CD4-positive, alpha-beta T cell treated with Interleukin-15 for 1 hour (primary cell): ENCODE results near the gene CRABP2.

ENCODE experiments used
- DNase-seq: peaks from one replicate; pipeline ENCODE4 v3.0.0-alpha.2; 2020

Gene CRABP2

DNA sequence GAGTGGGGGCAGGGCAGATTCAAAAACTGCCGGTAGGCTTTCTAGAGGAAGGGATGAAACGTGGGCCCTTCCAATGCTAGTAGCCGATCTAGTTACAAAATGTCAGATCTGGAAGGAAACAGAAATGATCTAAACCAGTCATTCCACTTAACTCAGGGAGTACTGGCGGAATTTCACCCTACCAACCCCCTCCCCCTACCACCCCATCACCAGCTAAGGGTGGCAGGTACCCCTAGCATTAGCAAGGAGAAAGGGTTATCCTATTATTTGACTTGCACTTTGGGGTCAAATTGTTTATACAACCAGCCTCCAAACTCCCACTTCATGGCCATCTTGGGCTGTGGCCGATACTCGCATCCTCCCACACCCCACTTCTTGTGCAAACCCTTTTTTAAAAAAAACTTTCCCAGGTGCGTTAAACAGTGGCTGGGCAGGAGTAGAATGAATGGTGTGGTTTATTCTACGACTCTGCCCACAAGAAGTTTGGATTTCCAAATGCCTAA is 36.1 kb upstream of the CRABP2 start:
- no peak for DNase-seq

DNA sequence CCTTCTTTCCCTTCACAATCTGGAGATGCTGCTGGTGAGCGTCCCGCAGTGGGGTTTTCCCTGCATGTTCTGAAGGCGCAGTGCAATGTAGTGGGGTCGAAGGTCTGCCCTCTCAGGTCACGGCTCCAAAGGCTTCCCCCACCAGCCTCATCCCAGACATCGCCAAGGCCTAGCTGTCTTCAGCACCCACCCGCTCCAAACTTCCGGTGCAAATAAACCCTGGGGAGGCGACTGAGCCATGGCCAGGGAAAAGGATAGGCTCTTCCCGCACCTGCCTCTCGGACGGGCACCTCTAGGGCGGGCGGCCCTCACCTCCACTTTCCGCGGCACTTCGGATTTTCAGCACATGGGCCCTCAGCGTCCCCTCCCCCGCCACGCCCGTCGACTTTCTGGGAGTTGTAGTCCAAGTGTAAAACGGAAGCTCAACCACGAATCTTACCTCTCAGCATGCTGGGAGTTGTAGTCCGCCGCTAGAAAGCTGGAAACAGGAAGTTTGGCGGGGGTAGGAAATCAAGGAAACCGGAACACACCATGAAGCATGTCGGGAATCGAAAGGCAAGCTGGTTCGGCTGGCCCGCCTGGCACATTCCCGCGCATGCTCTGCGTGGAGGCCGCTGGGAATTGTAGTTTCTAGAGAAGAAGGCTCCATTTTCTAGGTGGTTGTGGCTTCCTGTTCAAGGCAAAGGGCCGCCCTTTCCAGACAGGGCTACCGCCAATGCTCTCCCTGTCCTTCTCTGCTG is 35.5 kb upstream of the CRABP2 start, which contains the start of gene MRPL24:
Gene MRPL24, minus strand, starts transcription at position 348 of the 740 bp plus-strand sequence. CDS start 2,384 bp downstream, outside the sequence.
- DNase-seq = peak; percentile 99

DNA sequence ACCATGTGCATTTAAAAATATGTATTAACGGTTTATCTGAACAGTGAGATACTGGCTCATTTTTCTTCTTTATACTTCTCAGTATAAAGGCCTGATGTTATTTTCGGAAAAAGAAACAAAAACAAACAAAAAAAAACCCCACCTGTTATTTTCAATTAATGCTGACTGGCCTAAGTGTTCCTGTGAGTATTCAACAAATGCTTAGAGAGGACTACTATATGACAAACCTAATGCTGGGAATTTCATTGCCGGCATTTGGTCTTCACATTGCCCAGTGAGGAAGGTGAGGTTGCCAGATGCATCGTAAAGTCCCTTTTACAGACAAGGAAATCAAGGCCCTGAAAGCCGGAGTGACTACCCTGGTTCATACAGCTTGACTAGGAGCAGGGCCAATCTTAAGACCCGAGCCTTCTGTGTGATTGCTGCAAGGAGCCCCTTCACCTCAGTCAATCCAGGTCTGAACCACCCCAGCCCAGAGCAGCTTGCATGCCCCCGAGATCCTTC is 34.9 kb upstream of the CRABP2 start:
- DNase-seq = no peak

DNA sequence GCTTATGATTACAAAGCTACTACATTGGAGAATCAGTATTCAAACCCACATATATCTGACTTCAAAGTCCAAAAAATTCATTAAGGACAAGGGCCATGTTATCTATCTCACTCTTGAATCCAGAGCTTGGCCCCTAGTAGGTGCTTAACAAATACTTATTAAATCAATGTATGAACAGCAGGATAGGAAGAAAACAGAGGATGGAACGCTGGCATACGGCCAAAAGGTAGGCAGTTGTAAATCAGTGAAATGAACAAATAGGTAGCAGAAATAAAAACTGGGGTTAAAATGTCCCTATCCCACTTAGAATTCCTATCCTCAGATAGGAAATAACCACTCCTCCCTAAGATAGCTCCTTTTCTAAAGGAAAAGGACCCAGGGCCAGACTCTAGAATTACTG is 33.5 kb upstream of the CRABP2 start:
- DNase-seq = no peak

DNA sequence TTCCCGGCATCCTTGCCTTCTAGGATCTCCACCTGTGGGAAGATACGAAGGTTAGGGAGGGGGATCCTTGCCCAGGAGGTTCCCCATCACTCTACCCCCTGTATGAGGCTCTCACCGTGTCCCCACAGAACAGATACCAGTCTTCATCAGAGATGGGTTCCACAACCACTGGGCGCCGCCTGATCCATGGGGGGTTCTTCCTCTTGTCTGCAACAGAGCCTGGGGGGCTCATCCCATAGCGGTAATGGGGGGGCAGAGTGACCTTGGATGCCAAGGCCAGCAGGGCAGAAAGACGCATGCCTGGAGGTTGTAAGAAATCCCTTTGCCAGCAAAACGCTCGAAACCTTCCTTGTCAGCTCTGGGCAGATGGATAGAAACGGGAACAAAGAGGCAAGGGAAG is 33.0 kb upstream of the CRABP2 start:
- DNase-seq = no peak

DNA sequence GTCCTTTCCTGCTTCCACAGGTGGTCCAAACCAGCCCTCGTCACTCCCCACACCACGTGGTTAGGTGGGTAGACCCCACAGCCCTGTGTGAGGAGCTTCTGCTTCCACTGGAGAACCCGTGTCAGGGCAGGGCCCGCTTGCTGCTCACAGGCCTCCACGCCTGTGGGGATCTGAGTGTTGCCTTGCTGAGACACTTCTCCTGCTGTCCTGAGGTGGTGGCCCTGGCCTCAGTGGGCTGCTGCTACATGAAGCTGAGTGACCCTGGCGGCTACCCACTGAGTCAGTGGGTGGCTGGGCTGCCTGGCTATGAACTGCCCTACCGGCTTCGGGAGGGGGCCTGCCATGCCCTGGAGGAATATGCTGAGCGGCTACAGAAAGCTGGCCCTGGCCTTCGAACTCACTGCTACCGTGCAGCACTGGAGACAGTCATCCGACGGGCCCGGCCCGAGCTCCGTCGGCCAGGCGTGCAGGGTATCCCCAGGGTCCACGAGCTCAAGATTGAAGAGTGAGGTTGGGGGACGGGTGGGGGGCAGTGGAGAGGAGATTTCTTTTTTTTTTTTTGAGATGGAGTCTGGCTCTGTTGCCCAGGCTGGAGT is 28.7 kb upstream of the CRABP2 start:
- no peak for DNase-seq

DNA sequence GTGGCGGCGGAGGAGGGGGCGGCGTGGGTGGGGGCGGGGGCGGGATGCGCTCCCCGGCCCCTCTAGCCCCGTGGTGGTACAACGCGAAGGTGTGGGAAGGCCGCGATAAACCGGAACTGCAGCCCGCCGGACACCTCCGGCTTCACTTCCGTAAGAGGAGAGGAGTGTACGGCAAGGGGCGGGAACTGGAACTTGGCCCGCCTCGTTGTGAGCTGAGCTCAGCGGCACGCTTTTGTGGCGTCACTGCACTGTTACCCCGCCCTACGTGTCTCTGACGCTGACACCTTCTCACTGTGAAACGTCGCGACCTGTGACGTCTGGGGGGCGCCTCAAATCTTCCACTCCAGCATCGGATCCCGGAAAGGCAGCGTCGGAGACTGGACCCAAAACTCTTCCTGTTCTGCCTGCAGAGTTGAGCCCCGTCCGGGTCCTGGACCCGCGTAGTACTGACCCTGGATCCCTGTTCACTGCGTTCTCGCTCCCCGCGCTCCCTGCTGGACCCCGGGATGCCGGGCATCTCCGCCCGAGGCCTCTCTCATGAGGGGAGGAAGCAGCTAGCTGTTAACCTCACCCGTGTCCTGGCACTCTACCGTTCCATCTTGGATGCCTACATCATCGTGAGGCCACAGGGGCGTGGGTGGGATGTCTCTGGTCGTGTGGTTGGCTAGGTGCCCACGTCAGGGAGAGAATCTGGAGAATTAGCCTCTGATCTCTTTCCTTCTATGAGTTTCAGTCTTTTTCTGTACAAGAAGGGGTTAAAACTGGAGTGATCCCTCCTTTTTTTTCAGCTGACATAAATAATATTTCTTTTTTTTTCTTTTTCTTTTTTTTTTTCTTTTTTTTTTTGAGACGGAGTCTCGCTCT is 23.4 kb upstream of the CRABP2 start, which contains the start of gene ISG20L2:
Gene ISG20L2, minus strand, starts transcription at position 168 of the 864 bp plus-strand sequence. CDS start 1,114 bp downstream, outside the sequence.
- DNase-seq = peak; percentile 97

DNA sequence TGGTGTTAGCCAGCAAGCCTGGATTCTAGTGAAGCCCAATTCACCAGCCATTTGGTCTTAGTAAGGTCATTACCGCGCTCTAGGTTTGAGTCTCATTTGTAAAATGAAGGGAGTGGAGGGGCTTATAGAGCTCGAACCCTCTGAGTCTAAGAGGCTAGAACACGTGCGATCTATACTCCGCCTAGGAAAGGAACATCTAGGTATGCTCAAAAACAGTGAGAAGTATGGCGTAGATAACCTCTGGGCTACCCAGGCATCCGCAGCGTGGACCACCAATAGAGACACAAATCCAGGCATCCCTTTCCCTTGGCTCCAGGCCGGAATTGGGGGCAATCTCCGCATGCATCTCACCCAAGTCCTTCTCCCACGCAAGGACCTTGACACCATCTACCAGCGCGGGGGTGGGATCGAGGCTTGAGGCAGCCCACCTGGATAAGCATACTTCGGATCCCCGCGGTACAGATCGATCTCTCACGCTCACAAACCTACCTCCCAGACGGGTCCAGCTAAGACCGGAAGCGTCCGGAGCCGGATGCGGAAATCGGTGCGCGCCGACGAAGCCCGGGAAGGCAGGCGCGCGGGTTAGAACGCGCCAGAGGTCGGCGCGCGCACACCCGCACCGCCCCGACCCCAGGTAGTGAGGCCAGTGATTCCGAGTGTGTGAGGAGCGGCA is 22.7 kb upstream of the CRABP2 start, which contains the start of gene METTL25B:
Gene METTL25B, plus strand, starts transcription at position 544 of the 673 bp plus-strand sequence. CDS start 636 bp downstream, outside the sequence.
- no peak for DNase-seq

DNA sequence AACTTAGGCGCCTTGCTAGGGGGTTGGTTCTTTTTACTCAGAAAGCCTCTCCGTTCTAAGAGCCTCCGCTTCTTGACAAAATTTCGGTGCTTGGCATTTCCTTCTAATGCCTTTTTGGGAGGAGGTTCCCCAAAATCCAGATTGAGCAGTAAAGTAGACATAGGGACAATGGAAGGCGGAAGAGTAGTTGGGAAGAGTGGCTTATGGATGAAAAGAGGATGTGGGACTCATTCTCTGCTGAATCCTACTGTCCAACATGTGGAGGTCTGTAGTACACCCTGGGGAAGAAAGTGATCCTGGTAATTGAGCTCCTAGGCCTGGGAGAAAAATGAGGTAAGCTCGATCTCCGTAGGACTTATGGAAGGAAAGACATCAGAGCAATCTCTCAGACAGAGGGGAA is 22.1 kb upstream of the CRABP2 start:
- DNase-seq = no peak

DNA sequence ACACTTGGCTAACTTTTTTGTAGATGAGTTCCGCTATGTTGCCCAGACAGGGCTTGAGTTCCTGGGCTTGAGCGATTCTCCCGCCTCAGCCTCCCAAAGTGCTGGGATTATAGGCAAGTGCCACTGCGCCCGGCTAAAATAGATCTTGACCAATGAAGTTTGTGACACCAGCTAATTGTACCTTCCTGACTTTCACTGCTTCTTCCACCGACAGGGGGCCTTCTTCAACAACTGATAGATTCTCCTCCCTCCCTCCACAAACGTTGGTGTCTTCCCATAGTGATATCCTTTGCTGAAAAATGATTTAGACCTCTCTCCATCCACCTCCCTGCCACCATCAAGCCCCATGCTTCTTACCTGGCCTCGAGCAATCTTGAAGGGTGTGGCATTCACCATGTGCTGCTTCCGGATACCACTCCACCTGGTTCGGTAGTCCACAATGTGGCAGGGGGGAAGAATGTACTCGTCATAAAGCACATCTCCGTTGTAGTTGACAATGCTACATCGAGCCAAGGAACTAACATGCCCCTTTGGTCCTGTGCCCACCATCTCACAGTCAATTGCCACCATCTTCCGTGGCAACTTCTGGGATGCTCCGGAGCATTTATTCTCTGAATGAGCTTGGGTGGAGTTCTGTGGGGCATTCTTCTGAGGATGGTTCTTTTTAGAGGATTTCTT is 21.3 kb upstream of the CRABP2 start:
- DNase-seq = peak; percentile 34

DNA sequence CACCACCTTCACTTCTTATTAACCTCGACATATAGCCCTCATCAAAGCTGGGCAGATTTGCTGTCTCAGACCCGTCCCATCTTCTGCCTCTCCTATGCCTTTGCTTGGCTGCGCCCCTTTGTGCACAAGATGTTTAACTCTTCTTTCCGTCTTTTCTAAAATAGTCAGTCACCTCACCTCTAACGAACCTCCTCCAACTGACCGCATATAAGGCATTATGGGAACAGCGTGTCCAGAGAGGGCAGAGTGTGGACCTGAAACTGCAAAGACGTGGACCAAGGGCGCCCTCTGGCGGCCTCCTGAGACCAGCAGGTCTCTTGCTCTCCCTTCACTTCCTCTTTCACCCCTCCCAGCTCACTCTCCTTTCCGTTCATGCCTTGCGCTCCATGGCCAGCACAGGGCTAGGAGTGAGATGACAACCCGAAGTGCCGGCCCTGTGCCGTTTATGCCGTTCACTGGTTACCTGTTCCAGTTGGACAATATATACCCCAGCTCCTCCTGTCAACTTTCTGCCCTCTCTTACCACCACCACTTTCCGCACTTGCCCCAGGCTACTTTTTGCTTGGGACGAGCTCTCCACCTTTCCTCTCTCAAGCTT is 20.4 kb upstream of the CRABP2 start:
- peak; percentile 82 for DNase-seq

DNA sequence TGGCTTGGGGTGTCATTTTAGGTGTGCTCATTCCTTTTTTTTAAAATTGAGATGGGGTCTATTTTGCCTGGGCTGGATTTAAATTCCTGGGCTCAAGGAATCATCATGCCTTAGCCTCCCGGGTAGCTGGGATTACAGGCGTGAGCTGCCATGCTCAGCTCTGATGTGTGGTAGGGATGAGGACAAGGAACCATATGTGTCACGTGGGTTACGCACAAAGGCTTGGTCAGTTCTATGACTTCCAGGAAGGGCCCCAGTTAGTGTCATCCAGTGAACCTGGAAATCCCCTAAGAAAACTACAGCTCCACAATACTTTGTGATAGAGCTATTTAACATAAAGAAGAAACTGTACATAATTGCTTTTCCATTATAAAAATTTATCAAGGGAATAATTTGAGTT is 16.2 kb upstream of the CRABP2 start:
- no peak for DNase-seq

DNA sequence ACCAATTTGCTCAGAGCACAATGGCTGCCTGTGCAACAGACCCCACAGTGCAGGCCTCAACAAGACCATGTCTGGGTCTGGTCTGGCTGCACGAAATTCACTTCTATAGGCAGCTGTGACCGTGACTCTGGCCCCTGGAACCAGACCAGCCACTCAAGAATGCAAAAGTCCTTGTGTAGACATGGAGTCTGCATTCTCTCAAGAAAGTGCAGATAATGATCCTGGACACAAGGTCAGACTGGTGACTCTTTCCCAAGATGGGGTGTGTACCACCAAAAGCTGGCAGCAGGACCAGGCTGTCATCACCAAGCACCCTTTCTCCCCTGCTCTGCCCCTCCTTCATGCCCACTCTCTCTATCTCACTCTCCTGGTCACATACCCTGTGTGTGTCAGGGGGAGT is 15.7 kb upstream of the CRABP2 start:
- DNase-seq = no peak

DNA sequence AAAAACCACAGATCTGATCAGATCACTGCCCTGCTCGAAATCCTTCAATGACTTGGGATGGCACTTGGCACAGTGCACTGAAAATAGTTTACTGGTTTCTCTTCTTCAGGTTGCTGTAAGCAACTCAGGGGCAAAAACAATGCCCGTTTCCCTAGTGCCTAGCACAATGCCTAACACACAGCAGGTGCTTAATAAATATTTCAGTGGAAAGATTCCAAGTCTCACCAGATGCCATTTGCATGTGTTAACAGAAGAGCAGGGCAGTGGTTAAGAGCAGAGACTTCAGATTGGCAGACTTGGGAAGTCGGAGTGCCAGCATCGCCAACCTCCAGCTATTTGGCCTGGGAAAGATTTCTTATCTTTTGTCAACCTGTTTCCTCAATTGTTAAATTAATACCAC is 12.0 kb upstream of the CRABP2 start:
- no peak for DNase-seq

DNA sequence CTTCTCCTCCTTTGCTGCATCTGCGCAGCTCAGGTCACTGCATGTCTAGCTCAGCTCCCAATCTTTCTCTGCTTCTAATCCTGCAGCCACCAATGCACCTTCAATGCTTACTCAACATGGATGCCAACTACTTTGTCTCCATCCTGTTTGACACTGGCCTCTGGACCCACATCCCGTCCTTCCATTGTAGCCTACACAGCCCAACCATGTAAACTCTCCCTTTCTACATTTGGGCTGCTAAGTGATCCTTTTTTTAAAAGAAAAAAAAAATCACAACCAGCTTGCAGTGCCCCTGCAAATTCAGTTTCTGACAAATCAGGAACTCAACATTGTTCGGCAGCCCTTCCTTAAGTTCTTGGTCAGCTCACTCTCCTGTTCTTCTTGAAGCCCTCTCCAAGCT is 9.4 kb upstream of the CRABP2 start:
- DNase-seq = no peak

DNA sequence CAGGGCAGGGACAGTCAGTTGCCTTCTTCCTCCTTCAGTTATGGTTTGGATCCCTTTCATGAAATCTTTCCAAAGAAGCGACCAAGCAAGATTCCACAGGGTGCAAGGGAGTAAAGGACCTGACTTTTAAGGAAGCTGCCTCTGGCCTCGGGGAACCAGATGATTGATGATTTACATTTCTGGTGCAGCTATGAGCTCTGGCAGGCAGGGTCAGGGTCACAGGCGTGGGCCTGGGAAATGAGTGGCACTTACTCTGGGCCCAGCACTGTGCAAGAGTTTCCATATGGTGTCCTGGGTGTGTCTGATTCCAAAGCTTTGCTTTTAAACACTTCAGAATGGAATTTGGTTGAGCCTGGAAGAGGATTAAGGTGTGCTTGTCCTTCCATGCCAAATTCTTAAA is 7.2 kb upstream of the CRABP2 start:
- DNase-seq = no peak

DNA sequence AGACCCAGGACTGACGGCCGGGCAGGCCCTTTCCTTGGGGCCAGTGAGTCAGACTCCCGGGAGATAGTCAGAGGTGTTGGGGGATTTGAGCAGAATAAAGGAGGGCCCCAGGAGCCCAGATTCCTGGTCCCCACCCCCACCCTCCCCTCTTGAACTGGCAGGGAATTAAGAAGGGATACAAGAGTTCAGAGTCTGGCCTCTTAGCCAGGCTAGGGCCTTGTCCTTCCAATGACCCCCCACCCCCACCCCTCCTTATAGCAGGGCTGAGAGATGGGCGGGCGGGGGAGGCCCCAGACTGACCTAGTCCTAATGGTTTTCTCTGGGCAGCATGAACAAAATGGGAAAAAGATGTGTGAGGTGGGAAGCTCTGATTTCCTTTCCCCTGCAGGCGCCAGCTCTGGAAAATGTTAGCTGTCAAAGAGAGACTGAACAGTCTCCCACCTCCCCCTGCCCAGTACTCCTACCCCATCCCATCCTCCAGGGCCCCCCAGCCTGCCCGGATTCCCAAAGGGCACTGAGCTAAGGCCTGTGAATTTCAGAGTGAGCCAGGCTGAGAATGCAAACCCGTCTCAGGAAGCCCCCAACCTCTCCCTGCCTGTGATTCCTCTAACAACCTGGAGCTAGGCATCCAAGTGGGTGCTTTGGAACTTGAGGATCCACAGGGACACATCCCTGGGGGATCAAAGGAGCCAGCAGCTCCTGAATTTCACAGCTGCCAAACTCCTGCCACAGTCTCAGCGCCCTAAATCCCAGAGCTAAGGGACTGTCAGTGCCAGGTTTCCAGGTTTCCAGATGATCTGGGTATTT is 5.8 kb upstream of the CRABP2 start:
- no peak for DNase-seq

DNA sequence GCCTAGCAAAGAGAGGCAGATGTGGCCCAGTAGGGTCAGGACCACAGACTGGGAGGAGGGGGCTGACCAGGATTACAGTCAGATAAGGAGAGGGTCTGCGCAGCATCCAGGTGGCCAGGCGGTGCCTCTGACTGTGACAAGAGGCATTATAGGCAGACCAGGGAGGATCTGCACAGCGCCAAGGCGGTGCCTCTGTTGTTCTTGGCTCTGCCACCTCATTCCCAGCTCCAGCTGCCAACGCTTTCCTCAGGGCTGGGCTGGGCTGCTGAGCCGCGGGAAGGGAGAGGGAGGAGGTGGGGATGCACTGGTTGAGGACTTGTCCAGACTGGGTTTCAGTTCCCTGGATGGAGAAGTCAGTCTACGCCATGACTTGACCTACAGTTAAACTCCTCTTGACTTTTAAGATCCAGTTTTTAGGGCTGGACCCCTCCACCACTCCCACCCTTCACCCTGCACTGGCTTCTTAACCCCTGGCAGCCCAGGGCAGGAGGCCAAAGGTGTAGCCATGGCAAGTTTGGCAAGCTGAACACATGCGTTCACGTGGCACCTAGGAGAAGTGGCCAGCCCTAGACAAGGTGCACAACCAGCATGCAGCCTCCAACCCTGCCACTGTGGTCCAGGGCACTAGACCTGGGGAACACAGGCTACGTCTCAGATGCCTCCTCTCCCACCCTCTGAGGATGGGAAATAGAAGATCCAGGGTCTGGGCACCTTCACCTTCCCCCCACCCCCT is 4.5 kb upstream of the CRABP2 start:
- no peak for DNase-seq

DNA sequence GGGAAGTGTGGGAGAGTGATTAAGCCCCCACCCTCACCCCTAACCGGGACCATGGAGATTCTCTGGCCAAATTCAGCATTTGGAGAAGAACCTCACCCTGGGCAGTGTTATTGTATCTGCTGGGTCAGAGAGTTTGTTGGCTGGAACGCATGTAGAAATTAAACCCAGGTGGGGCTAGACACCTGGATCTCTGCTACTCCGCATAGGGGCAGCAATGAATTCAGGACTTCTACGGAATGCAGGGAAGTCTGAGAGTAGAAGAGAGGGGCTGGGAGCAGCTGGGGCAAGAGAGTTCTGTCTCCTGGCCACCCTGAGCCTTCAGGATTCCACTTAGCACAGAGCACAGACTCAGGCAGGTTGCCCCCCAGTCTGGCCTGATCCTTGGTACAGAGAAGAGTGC is 3.6 kb upstream of the CRABP2 start:
- no peak for DNase-seq

DNA sequence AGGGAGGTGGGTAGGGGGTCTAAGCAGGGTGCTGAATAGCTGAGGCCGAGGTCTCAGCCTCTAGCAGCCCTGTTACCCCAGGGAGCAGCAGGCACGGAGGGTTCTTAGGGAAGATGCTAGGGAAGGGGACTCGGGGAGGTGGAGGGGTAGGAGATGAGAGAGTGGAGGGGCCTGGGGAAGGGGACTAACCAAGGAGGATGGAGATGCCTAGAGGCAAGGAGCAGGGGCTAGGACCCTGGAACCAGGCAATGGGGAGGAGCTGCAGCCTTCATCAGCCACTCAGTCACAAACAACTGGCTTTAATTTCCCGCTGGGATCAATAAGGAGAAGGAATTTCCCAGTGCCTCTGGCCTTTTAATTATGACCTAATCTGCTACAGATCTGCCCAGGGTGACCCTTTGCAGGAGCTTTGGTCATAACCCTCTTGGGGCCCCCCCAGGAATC is 2.9 kb upstream of the CRABP2 start:
- no peak for DNase-seq
